Mammary epithelial cell (primary cell): ENCODE measurements around the gene RAMACL.

ENCODE experiments used
- CTCF ChIP-seq, 2 donors: IDR thresholded peaks in 1 of 2; conservative IDR thresholded peaks in 1 of 2; 2 replicates each; pipeline ENCODE4 v1.5.1; 2011 to 2012; ENCODE audit warnings: inconsistent platforms in 2 of 2, low read length in 2 of 2, mild to moderate bottlenecking in 2 of 2, control low read depth in 1 of 2, low read depth in 1 of 2; ENCODE audit not compliant: insufficient read depth in 1 of 2; ENCODE audit errors: extremely low read depth in 1 of 2
- EZH2 ChIP-seq: IDR thresholded peaks from 2 replicates; pipeline ENCODE4 v1.6.1; 2012; ENCODE audit warnings: low read length, inconsistent platforms, borderline replicate concordance

DNA sequence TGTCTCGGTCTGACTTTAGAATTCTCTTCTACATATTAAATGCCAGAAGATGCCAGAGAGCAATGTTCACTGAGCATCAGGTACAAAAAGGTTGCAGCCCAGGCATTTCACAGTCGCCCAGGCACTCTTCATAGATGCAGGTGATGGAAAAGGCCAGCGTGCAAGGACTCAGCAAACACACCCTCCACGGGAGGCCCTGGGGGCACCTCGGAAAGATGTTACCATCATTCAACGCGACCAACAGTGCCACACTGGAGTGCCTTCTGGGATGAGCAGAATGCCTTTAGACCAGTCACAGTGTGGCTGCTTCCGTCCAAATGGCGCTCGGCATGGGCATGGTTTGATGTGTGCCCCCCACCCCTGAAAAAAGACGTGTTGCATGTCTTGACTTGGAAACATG, 4.5 kb upstream of the RAMACL start:
- TF ChIP-seq CTCF (conservative IDR thresholded peaks at IDR 0.05 in 1 of 2, IDR thresholded peaks at IDR 0.05 in 1 of 2; ENCODE audit: extremely low read depth in 1 of 2, insufficient read depth in 1 of 2, low read depth in 1 of 2, low read length in 2 of 2) (no peak), EZH2 (no peak)
